DMS 273 (cell line): ENCODE measurements around the gene CORO7.
A peak's percentile ranks its signal among the peaks of the same experiment; 100 is the strongest.

ENCODE experiments used
- DNase-seq: peaks from one replicate; lab custom pipeline; 2025; ENCODE audit not compliant: unreplicated experiment; lab: John Stamatoyannopoulos, UW

CORO7 gene

GRCh38 chr16:4324492-4325252 is 91.7 kb downstream of the CORO7 start:
- DNase-seq, result no peak

GRCh38 chr16:4323845-4324488 is 92.4 kb downstream of the CORO7 start:
- peak; percentile 46 for DNase-seq

GRCh38 chr16:4323071-4323844 is 93.1 kb downstream of the CORO7 start:
- no peak for DNase-seq

GRCh38 chr16:4322121-4323052 is 94.0 kb downstream of the CORO7 start:
- DNase-seq, result no peak

GRCh38 chr16:4321286-4322120 is 94.9 kb downstream of the CORO7 start:
- no peak for DNase-seq

- DNase-seq, result no peak
Measured at GRCh38 chr16:4320571-4321137, 95.7 kb downstream of the CORO7 start.

GRCh38 chr16:4319454-4320421 is 96.7 kb downstream of the CORO7 start:
- DNase-seq, result no peak

GRCh38 chr16:4318967-4319366 is 97.4 kb downstream of the CORO7 start:
- no peak for DNase-seq

GRCh38 chr16:4318451-4318910 is 97.9 kb downstream of the CORO7 start:
- no peak for DNase-seq

GRCh38 chr16:4317532-4318450 is 98.6 kb downstream of the CORO7 start:
- DNase-seq, result no peak

GRCh38 chr16:4316864-4317531 is 99.4 kb downstream of the CORO7 start:
- DNase-seq, result no peak

GRCh38 chr16:4316108-4316863 is 100.1 kb downstream of the CORO7 start:
- DNase-seq, result peak; percentile 76

- peak; percentile 87 for DNase-seq
Measured at GRCh38 chr16:4315186-4316107, 100.9 kb downstream of the CORO7 start, which contains the start of gene GLIS2. TSS of gene GLIS2 (plus strand) at chr16:4316067. CDS start at chr16:4332281, 16,214 bp downstream.

- peak; percentile 75 for DNase-seq
Measured at GRCh38 chr16:4314532-4315185, 101.7 kb downstream of the CORO7 start.
